GM19397 (cell line): ENCODE results near the gene AP2S1.
"Not testable (repeated sequence)": the region's sequence is repeated elsewhere in the genome, so short reads cannot be mapped to it uniquely, and the experiment has no call there.

ENCODE experiments used
- ATAC-seq: cut with Tn5 transposase; IDR thresholded peaks from one replicate; pipeline ENCODE4 v1.9.1; 2021; ENCODE audit warnings: mild to moderate bottlenecking, moderate library complexity; ENCODE audit not compliant: unreplicated experiment

AP2S1 gene

GRCh38 chr19:46868025-46868802 is 17.6 kb upstream of the AP2S1 start:
- ATAC-seq = no peak

- ATAC-seq = no peak
Measured at GRCh38 chr19:46867170-46867569, 16.5 kb upstream of the AP2S1 start.

DNA sequence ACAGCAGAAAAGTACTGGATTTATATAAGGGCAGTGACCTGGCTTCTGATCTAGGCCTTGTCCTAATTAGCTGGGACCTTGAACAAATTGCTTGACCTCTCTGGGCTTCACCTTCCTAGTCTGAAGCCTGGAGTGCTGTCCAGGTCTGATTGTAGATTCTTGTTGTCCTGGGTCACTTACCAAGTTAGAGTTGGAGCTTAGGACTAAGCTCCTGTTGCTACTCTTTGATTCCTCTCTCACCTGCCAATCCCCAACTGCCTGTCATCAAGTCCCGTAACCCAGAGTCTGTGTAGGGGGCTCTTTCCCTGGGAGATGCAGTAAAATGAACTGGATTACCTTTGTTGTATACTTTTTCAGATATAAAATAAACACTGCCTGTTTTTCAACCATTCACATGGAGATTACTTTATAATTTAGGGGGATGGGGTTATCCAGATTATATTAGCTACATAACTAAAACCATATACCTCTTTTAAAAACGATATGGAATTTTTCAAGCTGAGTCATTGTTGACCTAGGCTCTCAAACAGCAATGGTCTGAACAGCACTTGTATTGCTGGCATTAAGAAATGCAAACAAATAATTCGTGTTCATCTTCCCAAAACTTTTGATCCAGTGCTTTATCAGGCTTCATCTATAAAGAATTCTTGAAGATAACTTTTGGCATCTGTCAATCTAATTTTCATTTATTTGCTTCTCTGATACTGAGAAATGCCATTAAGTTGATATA is 15.9 kb upstream of the AP2S1 start:
- ATAC-seq = no peak

- no peak for ATAC-seq
Measured at GRCh38 chr19:46863818-46864629, 13.4 kb upstream of the AP2S1 start.

DNA sequence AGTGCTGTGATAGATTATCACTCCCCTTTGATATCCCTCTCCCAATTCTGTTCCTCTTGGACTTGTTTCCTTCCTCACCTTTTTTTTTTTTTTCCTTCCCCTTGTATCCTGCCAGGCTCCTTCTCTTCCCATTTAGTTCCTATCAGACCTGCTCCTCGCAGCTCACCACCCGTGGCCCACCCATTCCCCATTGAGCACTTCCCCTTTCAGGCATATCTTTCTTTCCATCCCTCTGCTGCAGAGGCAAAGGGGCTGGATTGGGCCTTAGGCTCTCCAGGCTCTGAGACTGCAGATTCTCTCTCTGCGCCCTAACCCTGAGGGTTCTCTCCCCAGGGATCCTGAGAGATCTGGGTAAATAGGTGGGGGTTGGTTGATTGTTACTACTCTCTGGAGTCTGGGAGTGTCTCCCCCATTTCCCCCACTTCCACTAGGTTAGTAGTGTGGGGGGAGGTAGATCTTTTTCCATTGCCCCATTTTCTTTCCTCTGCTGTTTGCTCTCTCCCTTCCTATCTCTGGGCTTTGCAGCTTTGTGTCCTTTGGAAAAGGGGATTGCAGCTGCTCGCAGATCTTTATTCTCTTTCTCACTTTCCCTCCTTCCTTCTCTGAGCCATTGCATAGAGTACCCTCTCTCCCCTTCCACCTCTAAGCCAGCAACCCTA is 12.5 kb upstream of the AP2S1 start:
- no peak for ATAC-seq

DNA sequence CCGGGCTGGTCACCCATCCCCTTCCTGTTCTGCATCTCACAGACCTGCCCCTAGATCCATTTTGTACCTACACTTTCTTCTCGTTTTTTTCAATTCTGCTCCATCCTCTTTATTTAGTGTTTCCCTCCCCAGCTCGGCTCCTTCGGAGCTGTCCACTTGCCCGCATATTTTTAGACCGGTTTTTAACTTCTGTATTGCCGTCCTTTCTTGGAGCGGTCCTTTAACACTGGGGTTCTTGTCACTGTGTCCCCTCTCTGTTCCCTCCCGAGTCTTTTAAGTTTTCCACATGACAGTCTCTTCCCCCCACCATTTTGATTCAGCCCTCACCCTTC is 11.8 kb upstream of the AP2S1 start:
- ATAC-seq = no peak

GRCh38 chr19:46861691-46862502 is 11.3 kb upstream of the AP2S1 start:
- no peak for ATAC-seq

- ATAC-seq = peak; percentile 11
Measured at GRCh38 chr19:46860846-46861690, 10.4 kb upstream of the AP2S1 start, which contains the start of gene ARHGAP35. Gene ARHGAP35 (plus strand): TSS chr19:46860997. CDS start chr19:46918676, 57,679 bp downstream.

DNA sequence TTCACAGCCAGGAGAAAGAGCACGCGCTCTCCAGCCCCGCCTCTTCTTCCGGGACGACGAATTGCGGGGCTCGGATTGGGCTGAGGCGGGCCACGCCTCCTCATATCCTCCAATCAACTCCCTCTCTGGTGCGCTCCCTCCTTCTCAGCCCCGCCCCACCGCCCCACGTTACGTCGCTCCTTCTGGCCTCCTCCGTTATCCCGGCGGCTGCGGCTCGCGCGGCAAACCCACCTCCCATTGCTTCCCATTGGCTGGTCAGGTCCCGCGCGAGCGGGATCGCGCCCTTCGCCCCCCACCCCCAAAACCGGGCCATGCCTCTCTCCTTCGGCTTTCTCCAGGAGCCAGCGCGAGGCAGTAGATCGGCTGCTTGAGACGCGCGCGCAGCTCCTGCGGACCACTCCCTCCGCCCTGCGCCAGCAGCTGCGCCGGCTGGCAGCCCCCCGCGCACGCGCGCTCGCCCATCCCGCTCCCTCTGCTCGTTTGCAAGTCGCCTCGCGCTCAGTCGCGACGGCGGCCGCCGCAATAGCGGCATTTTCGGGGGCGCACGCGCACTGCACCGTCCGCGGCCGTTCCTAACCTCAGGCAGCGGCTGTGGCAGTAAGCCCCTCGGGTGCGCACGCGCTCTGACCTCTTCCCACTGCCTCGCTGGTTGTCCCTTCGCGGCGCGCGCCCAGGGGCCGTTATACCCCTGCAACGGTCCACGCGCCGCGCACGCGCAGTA is 9.6 kb upstream of the AP2S1 start:
- ATAC-seq = peak; percentile 65

GRCh38 chr19:46859637-46860124 is 9.0 kb upstream of the AP2S1 start:
- no peak for ATAC-seq

- peak; percentile 35 for ATAC-seq
Measured at GRCh38 chr19:46856062-46857022, 5.7 kb upstream of the AP2S1 start.

DNA sequence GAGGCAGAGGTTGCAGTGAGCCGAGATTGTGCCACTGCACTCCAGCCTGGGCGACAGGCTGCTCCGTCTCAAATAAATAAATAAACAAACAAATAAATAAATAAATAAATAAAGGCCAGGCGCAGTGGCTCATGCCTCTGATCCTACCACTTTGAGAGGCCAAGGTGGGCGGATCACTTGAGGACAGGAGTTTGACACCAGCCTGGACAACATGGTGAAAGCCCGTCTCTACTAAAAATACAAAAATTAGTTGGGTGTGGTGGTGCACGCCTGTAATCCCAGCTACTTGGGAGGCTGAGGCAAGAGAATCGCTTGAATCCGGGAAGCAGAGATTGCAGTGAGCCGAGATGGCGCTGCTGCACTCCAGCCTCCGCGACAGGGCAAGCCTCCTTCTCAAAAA is 4.1 kb upstream of the AP2S1 start:
- not testable (repeated sequence) for ATAC-seq

DNA sequence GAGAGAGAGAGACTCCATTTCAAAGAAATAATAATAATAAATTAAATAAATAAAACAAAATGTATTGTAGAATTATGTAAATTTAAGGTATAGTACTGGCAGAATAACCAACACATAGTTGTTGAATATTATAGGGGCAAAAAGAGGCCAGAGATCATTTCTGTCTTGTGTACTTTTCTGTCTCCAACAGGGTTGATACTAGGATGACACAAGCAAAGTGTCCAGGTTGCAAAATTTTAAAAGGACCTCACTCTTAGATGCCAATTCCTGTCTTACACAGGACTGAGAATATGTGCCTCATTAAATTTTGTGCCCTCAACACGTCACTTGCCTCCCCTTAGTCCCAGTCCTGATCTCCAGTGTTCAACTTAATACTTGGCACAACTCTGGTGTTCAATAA is 2.2 kb upstream of the AP2S1 start:
- ATAC-seq = no peak

- ATAC-seq = no peak
Measured at GRCh38 chr19:46849610-46850009, 1.0 kb downstream of the AP2S1 start.

- no peak for ATAC-seq
Measured at GRCh38 chr19:46848389-46848788, 2.3 kb downstream of the AP2S1 start.

DNA sequence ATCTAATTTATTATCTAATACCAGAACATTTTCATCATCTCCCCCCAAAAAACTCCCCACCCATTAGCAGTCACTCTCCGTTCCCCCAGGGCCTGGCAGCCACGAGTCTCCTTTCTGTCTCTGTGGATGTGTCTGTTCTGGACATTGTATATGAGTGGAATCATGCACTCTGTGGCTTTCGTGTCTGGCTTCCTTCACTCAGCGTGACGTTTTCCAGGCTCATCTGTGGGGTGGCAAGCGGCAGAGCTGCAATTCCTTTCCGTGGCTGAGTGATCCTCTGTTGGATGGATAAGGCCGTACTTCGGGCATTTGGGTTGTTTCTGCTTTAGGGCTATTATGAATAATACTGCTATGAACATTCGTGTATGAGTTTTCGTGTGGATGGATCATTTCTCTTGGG is 3.1 kb downstream of the AP2S1 start:
- no peak for ATAC-seq

GRCh38 chr19:46845959-46846459 is 4.6 kb downstream of the AP2S1 start:
- ATAC-seq = no peak
